GM04503 (cell line): ENCODE measurements around the gene IZUMO3.
"Not testable (repeated sequence)": the region's sequence is repeated elsewhere in the genome, so short reads cannot be mapped to it uniquely, and the experiment has no call there.

Source experiments
- DNase-seq: peaks from one replicate; pipeline ENCODE4 v3.0.0-alpha.2; 2012; ENCODE audit warnings: low read depth

IZUMO3 gene

GRCh38 chr9:24545847-24546522 is at the start of gene IZUMO3:
TSS of gene IZUMO3 (minus strand) at chr9:24545897. CDS start at chr9:24545649, 248 bp downstream.
- no peak for DNase-seq

- DNase-seq: no peak
Observed at GRCh38 chr9:24594234-24594850, 48.6 kb upstream of the IZUMO3 start.

GRCh38 chr9:24590432-24590831 is 44.7 kb upstream of the IZUMO3 start:
- no peak for DNase-seq

- no peak for DNase-seq
Observed at GRCh38 chr9:24587883-24588282, 42.2 kb upstream of the IZUMO3 start.

- DNase-seq: no peak
Observed at GRCh38 chr9:24582146-24583126, 36.7 kb upstream of the IZUMO3 start.

GRCh38 chr9:24580005-24580404 is 34.3 kb upstream of the IZUMO3 start:
- not testable (repeated sequence) for DNase-seq

GRCh38 chr9:24572406-24572805 is 26.7 kb upstream of the IZUMO3 start:
- no peak for DNase-seq

- DNase-seq: no peak
Observed at GRCh38 chr9:24561957-24562356, 16.3 kb upstream of the IZUMO3 start.

- DNase-seq: no peak
Observed at GRCh38 chr9:24553183-24553552, 7.5 kb upstream of the IZUMO3 start.

- DNase-seq: no peak
Observed at GRCh38 chr9:24552526-24553182, 7.0 kb upstream of the IZUMO3 start.

- no peak for DNase-seq
Observed at GRCh38 chr9:24545285-24545684, 412 bp downstream of the IZUMO3 start.

- no peak for DNase-seq
Observed at GRCh38 chr9:24518545-24518944, 27.2 kb downstream of the IZUMO3 start.

GRCh38 chr9:24516463-24516862 is 29.2 kb downstream of the IZUMO3 start:
- DNase-seq: no peak

- no peak for DNase-seq
Observed at GRCh38 chr9:24509850-24510249, 35.8 kb downstream of the IZUMO3 start.

GRCh38 chr9:24504521-24504920 is 41.2 kb downstream of the IZUMO3 start:
- DNase-seq: no peak

GRCh38 chr9:24502206-24502937 is 43.3 kb downstream of the IZUMO3 start:
- DNase-seq: no peak

GRCh38 chr9:24500761-24501160 is 44.9 kb downstream of the IZUMO3 start:
- no peak for DNase-seq

- no peak for DNase-seq
Observed at GRCh38 chr9:24498632-24499031, 47.1 kb downstream of the IZUMO3 start.

GRCh38 chr9:24497671-24498070 is 48.0 kb downstream of the IZUMO3 start:
- DNase-seq: no peak
